CD4-positive, alpha-beta T cell (primary cell): ENCODE measurements around the gene XRCC5. TPM values are rescaled to one million over a fixed set of nuclear protein-coding genes. Genes with fewer than 3 reads are reported as not detected.
A peak's percentile ranks its signal among the peaks of the same experiment; 100 is the strongest.
"Not testable (repeated sequence)": the region's sequence is repeated elsewhere in the genome, so short reads cannot be mapped to it uniquely, and the experiment has no call there.

Source experiments
- ATAC-seq: fragments of 200-7000 bp; cut with Tn5 transposase; one replicate; pipeline ENCODE4 v1.10.0; 2022; ENCODE audit warnings: mild to moderate bottlenecking; ENCODE audit not compliant: poor library complexity
- CTCF ChIA-PET: fragments of 350-600 bp; sonication (Branson Sonifier 250); formaldehyde crosslinking; loops from one replicate; lab custom pipeline; 2021; ENCODE audit warnings: antibody characterized with exemption, inconsistent platforms; lab: Charles Lee
- POLR2A ChIA-PET: fragments of 350-600 bp; sonication (Branson Sonifier 250); formaldehyde crosslinking; loops from one replicate; lab custom pipeline; 2021; ENCODE audit warnings: antibody characterized with exemption, inconsistent platforms; lab: Charles Lee
- DNase-seq, 14 experiments: peaks; one replicate each; pipeline ENCODE4 v3.0.0-alpha.2; 2013 to 2020; ENCODE audit warnings: mixed read lengths in 2 of 14
- H3K27ac ChIP-seq, 2 donors: one replicate each; pipeline versions ENCODE4 v1.5.1 to v1.7.0; 2013; ENCODE audit warnings: low read length in 2 of 2, low read depth in 1 of 2, mild to moderate bottlenecking in 1 of 2
- H3K27me3 ChIP-seq, 2 experiments: 1 replicate in 1 of 2; 2 replicates in 1 of 2; pipeline versions ENCODE4 v1.6.1 to v1.7.0; 2013; ENCODE audit warnings: low read length in 2 of 2, control low read depth in 1 of 2, mild to moderate bottlenecking in 1 of 2, moderate library complexity in 1 of 2; ENCODE audit not compliant: insufficient read depth in 2 of 2, control insufficient read depth in 1 of 2
- H3K36me3 ChIP-seq: one replicate; pipeline ENCODE4 v1.6.1; 2013; ENCODE audit warnings: low read length, control low read depth; ENCODE audit not compliant: insufficient read depth
- H3K4me1 ChIP-seq: one replicate; pipeline ENCODE4 v1.6.1; 2013; ENCODE audit warnings: low read length, control low read depth; ENCODE audit not compliant: insufficient read depth
- H3K4me3 ChIP-seq: one replicate; pipeline ENCODE4 v1.5.1; 2013; ENCODE audit warnings: mild to moderate bottlenecking, low read length, moderate library complexity
- H3K9me3 ChIP-seq, 2 experiments: 1 replicate in 1 of 2; 2 replicates in 1 of 2; pipeline versions ENCODE4 v1.6.1 to v1.7.0; 2013; ENCODE audit warnings: low read length in 2 of 2, mild to moderate bottlenecking in 2 of 2, control low read depth in 1 of 2, moderate library complexity in 1 of 2; ENCODE audit not compliant: control insufficient read depth in 1 of 2, insufficient read depth in 1 of 2
- H3K27ac Mint-ChIP-seq: one replicate; pipeline ENCODE4 v1.8.0; 2020; ENCODE audit warnings: mixed read lengths
- H3K27me3 Mint-ChIP-seq: one replicate; pipeline ENCODE4 v1.8.0; 2021; ENCODE audit warnings: mixed read lengths
- H3K36me3 Mint-ChIP-seq: one replicate; pipeline ENCODE4 v1.8.0; 2021; ENCODE audit warnings: low read depth, mixed read lengths
- H3K4me1 Mint-ChIP-seq: one replicate; pipeline ENCODE4 v1.8.0; 2021; ENCODE audit warnings: low read depth, mixed read lengths
- H3K4me3 Mint-ChIP-seq: one replicate; pipeline ENCODE4 v1.8.0; 2020; ENCODE audit warnings: mild to moderate bottlenecking, mixed read lengths
- H3K9me3 Mint-ChIP-seq: one replicate; pipeline ENCODE4 v1.8.0; 2020; ENCODE audit warnings: mixed read lengths
- CTCF ChIP-seq: fragments of 200-600 bp; IDR thresholded peaks from one replicate; pipeline ENCODE4 v1.8.0; 2022; ENCODE audit warnings: antibody characterized with exemption, mild to moderate bottlenecking
- intact Hi-C, 2 experiments: fragments of 100-400 bp; cut with DNase I in 1 of 2; cut with micrococcal nuclease in 1 of 2; formaldehyde crosslinking; loops; one replicate each; pipeline versions ENCODE4 v1.15.1 to v1.9.0; 2023 to 2025; cut with DNase I, micrococcal nuclease
- total RNA-seq, 174 experiments: library from RNA in 2 of 174; stranded (reverse) in 2 of 174; gene quantifications; one replicate each; pipeline ENCODE4 v1.2.3 and lab custom pipeline; 2021 to 2026

XRCC5 gene
- total RNA-seq, 2 experiments from 2014 or later = 126 to 129 TPM

- peak overlapping the region; percentile 50 for H3K4me3 Mint-ChIP-seq
- peaks cover 29% of the 10 kb centered on the region for H3K4me1 ChIP-seq
Measured at GRCh38 chr2:216078776-216079175, 30.4 kb upstream of the XRCC5 start.

GRCh38 chr2:216080048-216080447, 29.1 kb upstream of the XRCC5 start:
- Mint-ChIP-seq H3K36me3 (peaks cover 16% of the 10 kb centered on the region), H3K27ac (peak overlapping the region; percentile 82), H3K4me3 (peak overlapping the region; percentile 47), H3K4me1 (peaks cover 68% of the 10 kb centered on the region)
- H3K27me3 Mint-ChIP-seq, POLR2A ChIA-PET, H3K9me3 ChIP-seq, H3K4me3 ChIP-seq, ATAC-seq, intact Hi-C loops, H3K36me3 ChIP-seq, H3K9me3 Mint-ChIP-seq, DNase-seq, H3K27ac ChIP-seq, H3K27me3 ChIP-seq, CTCF ChIA-PET: not testable (repeated sequence)
- peaks cover 39% of the 10 kb centered on the region for H3K4me1 ChIP-seq

More at GRCh38 chr2:216078776-216079175, 30.4 kb upstream of the XRCC5 start:
- Mint-ChIP-seq H3K9me3 (no peaks in the 10 kb centered on the region), H3K27me3 (no peaks in the 10 kb centered on the region), H3K27ac (peak overlapping the region; percentile 40), H3K4me1 (peaks cover 69% of the 10 kb centered on the region), H3K36me3 (peaks cover 28% of the 10 kb centered on the region)
- H3K27ac ChIP-seq = no peak overlapping the region
- intact Hi-C loops = no loop called here
- no peak for ATAC-seq
- POLR2A ChIA-PET = no interaction called here
- H3K36me3 ChIP-seq = peaks cover 14% of the 10 kb centered on the region
- CTCF ChIA-PET = interaction anchor here (0.8 kb wide), 1 partner anchor 9 kb away, joined by 3 read pairs; no protein-coding TSS in a partner anchor
- no peak overlapping the region for H3K4me3 ChIP-seq
- no peaks in the 10 kb centered on the region for H3K9me3 ChIP-seq
- DNase-seq = no peak
- no peak for TF ChIP-seq CTCF
- H3K27me3 ChIP-seq = no peaks in the 10 kb centered on the region

- Mint-ChIP-seq H3K27ac (peak overlapping the region; percentile 82), H3K4me1 (peaks cover 64% of the 10 kb centered on the region), H3K27me3 (no peaks in the 10 kb centered on the region), H3K9me3 (no peaks in the 10 kb centered on the region), H3K4me3 (peak overlapping the region; percentile 87), H3K36me3 (peaks cover 7% of the 10 kb centered on the region)
- H3K27me3 ChIP-seq = no peaks in the 10 kb centered on the region
- H3K27ac ChIP-seq = peak overlapping the region; percentile 62 to 69
- TF ChIP-seq CTCF = no peak
- no peak for DNase-seq
- H3K9me3 ChIP-seq = no peaks in the 10 kb centered on the region
- intact Hi-C loops = no loop called here
- CTCF ChIA-PET = interaction anchor here (1.0 to 1.6 kb wide), 3 partner anchors 23 to 33 kb away, joined by 3 to 5 read pairs (median 5); no protein-coding TSS in a partner anchor
- peaks cover 2% of the 10 kb centered on the region for H3K36me3 ChIP-seq
- peak overlapping the region; percentile 96 for H3K4me3 ChIP-seq
- H3K4me1 ChIP-seq = peaks cover 49% of the 10 kb centered on the region
- no peak for ATAC-seq
- POLR2A ChIA-PET = interaction anchor here (0.7 to 5.3 kb wide), 4 partner anchors 19 to 38 kb away, joined by 4 to 106 read pairs (median 10); partner anchors contain the start of gene XRCC5
Measured at GRCh38 chr2:216081012-216081411, 28.1 kb upstream of the XRCC5 start.
